IPS-18a (cell line): ENCODE measurements around the gene SLC5A7.

Source experiments
- H3K27ac ChIP-seq: one replicate; pipeline ENCODE4 v1.5.1; 2013; ENCODE audit warnings: low read length
- H3K27me3 ChIP-seq: one replicate; pipeline ENCODE4 v1.6.1; 2013; ENCODE audit warnings: mild to moderate bottlenecking, low read length; ENCODE audit not compliant: control insufficient read depth, insufficient read depth
- H3K36me3 ChIP-seq: one replicate; pipeline ENCODE4 v1.6.1; 2013; ENCODE audit warnings: low read depth, low read length; ENCODE audit not compliant: control insufficient read depth
- H3K4me1 ChIP-seq: one replicate; pipeline ENCODE4 v1.6.1; 2013; ENCODE audit warnings: low read depth, low read length; ENCODE audit not compliant: control insufficient read depth
- H3K4me3 ChIP-seq: one replicate; pipeline ENCODE4 v1.5.1; 2013; ENCODE audit warnings: low read length
- H3K9ac ChIP-seq: one replicate; pipeline ENCODE4 v1.6.1; 2013; ENCODE audit warnings: mild to moderate bottlenecking, low read length, moderate library complexity
- H3K9me3 ChIP-seq: one replicate; pipeline ENCODE4 v1.6.1; 2013; ENCODE audit warnings: low read depth, low read length; ENCODE audit not compliant: control insufficient read depth

Gene SLC5A7

DNA sequence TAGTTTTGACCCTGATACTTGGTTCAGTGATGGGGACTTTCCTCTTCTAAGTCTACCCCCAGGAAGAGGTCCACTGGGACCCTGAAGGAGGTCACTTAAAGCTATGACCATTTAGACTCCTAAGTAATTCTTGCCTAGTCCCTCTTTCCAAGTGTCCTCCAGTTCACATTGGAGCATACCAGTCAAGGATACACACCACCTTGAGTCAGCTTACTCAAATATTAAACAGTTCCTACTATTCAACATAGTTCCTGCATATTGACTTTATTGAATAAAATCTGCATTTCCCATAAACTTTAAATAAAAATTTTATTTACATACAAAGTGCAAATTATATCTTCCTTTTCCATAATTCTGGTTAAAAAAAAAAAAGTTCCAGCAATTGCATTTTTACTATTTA lies 36.3 kb downstream of the SLC5A7 start:
- no peaks in the 10 kb centered on the region for H3K36me3 ChIP-seq
- H3K4me1 ChIP-seq, result peaks cover 13% of the 10 kb centered on the region
- H3K4me3 ChIP-seq, result no peak overlapping the region
- no peaks in the 10 kb centered on the region for H3K27me3 ChIP-seq
- H3K9me3 ChIP-seq, result no peaks in the 10 kb centered on the region
- no peak overlapping the region for H3K27ac ChIP-seq
- H3K9ac ChIP-seq, result no peak overlapping the region

GRCh38 chr2:108023776-108024175 lies 37.5 kb downstream of the SLC5A7 start:
- H3K9ac ChIP-seq, result no peak overlapping the region
- no peak overlapping the region for H3K27ac ChIP-seq
- H3K9me3 ChIP-seq, result no peaks in the 10 kb centered on the region
- no peak overlapping the region for H3K4me3 ChIP-seq
- peaks cover 13% of the 10 kb centered on the region for H3K4me1 ChIP-seq
- H3K27me3 ChIP-seq, result no peaks in the 10 kb centered on the region
- H3K36me3 ChIP-seq, result no peaks in the 10 kb centered on the region

GRCh38 chr2:108026092-108026794 lies 39.9 kb downstream of the SLC5A7 start:
- no peak overlapping the region for H3K27ac ChIP-seq
- no peak overlapping the region for H3K4me3 ChIP-seq
- H3K27me3 ChIP-seq, result no peaks in the 10 kb centered on the region
- H3K4me1 ChIP-seq, result peaks cover 13% of the 10 kb centered on the region
- no peaks in the 10 kb centered on the region for H3K9me3 ChIP-seq
- no peak overlapping the region for H3K9ac ChIP-seq
- no peaks in the 10 kb centered on the region for H3K36me3 ChIP-seq

DNA sequence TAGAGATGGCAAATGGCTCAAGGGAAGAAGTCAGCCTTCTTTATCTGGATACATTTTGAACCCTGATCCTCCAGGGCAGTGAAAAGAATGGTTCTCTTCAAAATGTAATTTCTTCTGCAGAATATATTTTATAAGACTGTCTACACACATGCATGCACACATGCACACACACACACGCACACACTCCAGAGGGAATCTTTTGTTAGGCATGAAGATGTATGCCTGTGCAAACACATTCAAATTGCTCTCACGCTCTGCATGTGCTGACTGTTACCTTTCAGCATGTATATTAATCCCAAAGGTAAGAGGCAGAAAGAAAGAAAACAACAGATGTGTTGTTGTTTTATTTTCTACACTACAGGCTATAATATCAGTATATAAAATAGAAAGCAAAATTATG lies 43.2 kb downstream of the SLC5A7 start:
- Histone ChIP-seq H3K9ac (no peak overlapping the region), H3K9me3 (no peaks in the 10 kb centered on the region), H3K4me1 (peaks cover 13% of the 10 kb centered on the region), H3K27ac (no peak overlapping the region), H3K27me3 (no peaks in the 10 kb centered on the region), H3K4me3 (no peak overlapping the region), H3K36me3 (no peaks in the 10 kb centered on the region)

DNA sequence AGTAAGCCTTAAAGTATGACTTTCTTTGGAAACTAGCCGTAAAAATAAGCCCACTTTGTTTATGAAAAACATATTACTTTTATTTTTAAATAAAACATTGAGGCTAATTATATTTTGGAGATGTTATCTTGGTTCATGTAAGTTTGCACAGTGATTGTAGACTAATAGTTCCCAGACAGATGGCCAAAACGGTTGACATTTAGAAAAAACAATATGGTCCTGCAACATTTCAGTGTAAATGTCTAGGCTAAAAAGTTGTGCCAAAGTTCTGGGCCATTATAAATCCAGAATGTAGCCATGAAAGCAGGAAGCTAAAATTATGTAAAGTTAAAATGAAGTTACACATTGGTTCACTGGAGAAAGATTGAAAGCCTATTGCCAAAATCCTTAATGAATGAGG lies 43.6 kb downstream of the SLC5A7 start:
- Histone ChIP-seq H3K9me3 (no peaks in the 10 kb centered on the region), H3K27ac (no peak overlapping the region), H3K4me1 (peaks cover 13% of the 10 kb centered on the region), H3K36me3 (no peaks in the 10 kb centered on the region), H3K4me3 (no peak overlapping the region), H3K9ac (no peak overlapping the region), H3K27me3 (no peaks in the 10 kb centered on the region)

DNA sequence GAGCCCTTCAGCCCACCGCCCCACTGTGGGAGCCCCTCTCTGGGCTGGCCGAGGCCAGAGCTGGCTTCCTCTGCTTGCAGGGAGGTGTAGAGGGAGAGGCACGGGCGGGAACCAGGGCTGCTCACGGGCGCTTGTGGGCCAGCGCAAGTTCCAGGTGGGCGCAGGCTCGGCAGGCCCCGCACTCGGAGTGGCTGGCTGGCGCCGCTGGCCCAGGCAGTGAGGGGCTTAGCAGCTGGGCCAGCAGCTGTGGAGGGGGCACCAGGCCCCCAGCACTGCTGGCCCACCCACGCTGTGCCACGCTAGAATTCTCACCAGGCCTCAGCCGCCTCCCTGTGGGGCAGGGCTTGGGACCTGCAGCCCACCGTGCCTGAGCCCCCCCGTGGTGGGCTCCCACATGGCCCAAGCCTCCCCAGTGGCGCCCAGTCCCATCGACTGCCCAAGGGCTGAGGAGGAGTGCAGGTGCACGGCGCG lies 45.2 kb downstream of the SLC5A7 start:
- H3K36me3 ChIP-seq, result no peaks in the 10 kb centered on the region
- H3K27ac ChIP-seq, result no peak overlapping the region
- peaks cover 5% of the 10 kb centered on the region for H3K4me1 ChIP-seq
- no peaks in the 10 kb centered on the region for H3K9me3 ChIP-seq
- no peaks in the 10 kb centered on the region for H3K27me3 ChIP-seq
- no peak overlapping the region for H3K4me3 ChIP-seq
- no peak overlapping the region for H3K9ac ChIP-seq

DNA sequence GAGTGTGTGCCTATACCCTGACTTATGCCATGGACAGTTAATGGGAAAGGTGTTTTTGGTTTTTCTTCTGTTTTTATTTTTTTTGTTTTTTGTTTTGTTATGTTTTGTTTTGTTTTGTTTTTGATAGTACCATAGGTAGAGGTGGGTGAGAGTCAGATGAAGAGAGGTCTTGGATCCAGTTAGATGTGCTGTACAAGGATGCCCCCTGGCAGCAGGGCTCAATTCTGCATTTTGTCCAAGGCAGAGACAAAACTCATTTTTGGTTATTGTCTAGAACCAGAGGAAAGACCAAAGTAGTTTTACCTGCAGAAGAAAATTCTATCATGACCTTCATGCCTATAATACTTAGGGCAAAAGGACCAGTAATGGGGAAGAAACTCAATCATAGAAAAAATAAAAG lies 48.5 kb downstream of the SLC5A7 start:
- Histone ChIP-seq H3K36me3 (no peaks in the 10 kb centered on the region), H3K27me3 (no peaks in the 10 kb centered on the region), H3K27ac (no peak overlapping the region), H3K4me1 (no peaks in the 10 kb centered on the region), H3K4me3 (no peak overlapping the region), H3K9me3 (no peaks in the 10 kb centered on the region), H3K9ac (no peak overlapping the region)

DNA sequence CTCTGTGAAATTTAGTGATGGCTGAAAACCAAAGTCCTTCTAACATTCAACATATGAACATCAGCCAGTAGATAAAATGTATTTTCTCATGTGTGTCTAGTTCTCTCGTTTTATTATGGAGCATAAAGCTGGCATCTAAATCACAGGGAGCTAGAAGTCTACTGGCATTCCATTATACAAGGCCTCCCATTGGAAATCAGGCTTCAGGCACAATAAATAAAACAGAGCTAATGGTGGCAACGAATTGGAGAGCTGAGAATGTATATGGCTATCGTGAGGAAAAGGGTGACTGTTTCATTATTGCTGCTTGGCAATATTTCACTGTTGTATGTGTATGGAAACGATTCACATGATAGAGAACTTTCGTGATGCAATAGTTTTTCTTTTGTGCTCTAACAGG lies 62.4 kb downstream of the SLC5A7 start:
- Histone ChIP-seq H3K36me3 (no peaks in the 10 kb centered on the region), H3K4me1 (peaks cover 6% of the 10 kb centered on the region), H3K27me3 (no peaks in the 10 kb centered on the region), H3K27ac (no peak overlapping the region), H3K4me3 (no peak overlapping the region), H3K9ac (no peak overlapping the region), H3K9me3 (no peaks in the 10 kb centered on the region)

DNA sequence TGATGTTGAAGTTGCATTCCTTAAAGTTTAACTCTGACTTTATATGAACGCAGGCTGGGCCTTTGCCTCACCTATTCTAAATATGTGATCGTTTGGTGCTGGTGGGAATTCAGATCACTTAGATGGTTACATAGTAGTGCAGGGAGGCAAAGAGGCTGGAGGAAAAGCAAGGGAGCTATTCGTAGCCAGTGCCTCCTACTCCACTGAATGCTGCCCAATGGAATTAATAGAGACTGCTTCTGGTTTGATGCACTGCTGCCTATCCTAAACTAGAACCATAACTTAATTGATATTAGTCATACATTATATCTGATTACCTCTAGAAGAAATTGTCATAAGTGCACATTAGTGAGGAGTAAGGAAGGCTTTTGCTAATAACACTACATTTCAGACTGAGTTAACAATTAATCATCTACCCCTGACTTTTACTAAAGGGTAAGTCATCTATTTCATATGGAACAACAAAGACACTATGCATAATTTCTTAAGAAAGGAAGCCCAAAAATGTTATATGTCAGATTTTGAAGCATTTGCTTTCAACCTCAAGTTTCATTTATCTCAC lies 72.3 kb downstream of the SLC5A7 start:
- no peak overlapping the region for H3K4me3 ChIP-seq
- H3K27me3 ChIP-seq, result no peaks in the 10 kb centered on the region
- no peaks in the 10 kb centered on the region for H3K4me1 ChIP-seq
- H3K9me3 ChIP-seq, result no peaks in the 10 kb centered on the region
- no peaks in the 10 kb centered on the region for H3K36me3 ChIP-seq
- no peak overlapping the region for H3K9ac ChIP-seq
- H3K27ac ChIP-seq, result no peak overlapping the region

DNA sequence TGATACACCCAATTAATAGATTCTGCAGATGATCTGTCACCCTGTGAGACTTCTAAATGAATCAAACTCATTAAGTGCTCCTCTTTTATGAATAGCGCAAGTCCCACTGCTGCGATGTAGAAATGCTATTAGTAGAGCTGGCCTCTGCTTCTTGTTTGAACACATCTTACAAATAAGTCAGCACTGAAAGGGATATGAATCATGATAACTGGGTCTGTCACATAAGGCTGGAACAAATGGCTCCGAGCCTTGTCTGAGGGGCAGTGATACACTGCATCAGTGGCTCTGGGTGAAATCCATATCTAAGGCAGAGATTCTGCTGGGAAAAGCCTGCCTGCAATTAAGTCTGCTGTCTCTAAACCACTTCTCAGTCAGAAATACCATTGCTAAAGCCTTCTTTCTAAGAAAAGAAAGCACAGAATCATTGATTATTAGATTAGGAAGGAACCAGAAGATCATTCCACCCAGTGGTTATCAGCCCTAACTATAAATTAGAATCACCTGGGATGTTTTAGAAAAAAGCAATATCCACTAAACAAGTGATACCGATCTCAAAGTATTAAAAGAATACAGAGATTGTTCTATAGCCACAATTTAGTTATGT lies 75.2 kb downstream of the SLC5A7 start:
- H3K27ac ChIP-seq, result no peak overlapping the region
- no peaks in the 10 kb centered on the region for H3K9me3 ChIP-seq
- H3K4me1 ChIP-seq, result no peaks in the 10 kb centered on the region
- H3K9ac ChIP-seq, result no peak overlapping the region
- H3K27me3 ChIP-seq, result no peaks in the 10 kb centered on the region
- no peak overlapping the region for H3K4me3 ChIP-seq
- no peaks in the 10 kb centered on the region for H3K36me3 ChIP-seq
